Measurements from ENCODE around the gene SETD3. TPM values are rescaled to one million over a fixed set of nuclear protein-coding genes. Genes with fewer than 3 reads are reported as not detected.

SETD3 gene
- total and polyA plus RNA-seq, 10 of the 15 experiments (the other 5 are each of a cell fraction or from before 2014, with no cell fraction given), result 11.3 to 44.2 (median 36.5) TPM

GRCh38 chr14:99465288-99465687, 15.4 kb downstream of the SETD3 start:
- Histone ChIP-seq H2AFZ (ENCODE audit: control insufficient read depth, low read depth, low read length) (no peak overlapping the region), H3K9me3 (replicated peaks; ENCODE audit: control insufficient read depth, insufficient read depth, low read length) (no peaks in the 10 kb centered on the region), H3K4me2 (ENCODE audit: control insufficient read depth, insufficient read depth) (no peak overlapping the region), H3K27me3 (replicated peaks in 1 of 2; ENCODE audit: control insufficient read depth in 2 of 2, insufficient read depth in 2 of 2, low read length in 1 of 2) (no peaks in the 10 kb centered on the region), H3K79me2 (ENCODE audit: control insufficient read depth, insufficient read depth, low read length) (peaks cover 10% of the 10 kb centered on the region), H3K4me3 (no peak overlapping the region), H3K4me1 (ENCODE audit: control insufficient read depth, insufficient read depth, low read length) (no peaks in the 10 kb centered on the region), H3K9ac (ENCODE audit: control insufficient read depth, insufficient read depth, low read length) (no peak overlapping the region), H3K27ac (ENCODE audit: control insufficient read depth, insufficient read depth) (no peak overlapping the region), H4K20me1 (ENCODE audit: control insufficient read depth, insufficient read depth) (0 out of 2 replicates have a peak, but pooled peaks cover 3% of the 10 kb centered on the region), H3K36me3 (ENCODE audit: control insufficient read depth in 2 of 2, insufficient read depth in 2 of 2, low read length in 1 of 2) (peaks cover 21 to 29% of the 10 kb centered on the region in 2 experiments)
- TF ChIP-seq, protein P1, sequence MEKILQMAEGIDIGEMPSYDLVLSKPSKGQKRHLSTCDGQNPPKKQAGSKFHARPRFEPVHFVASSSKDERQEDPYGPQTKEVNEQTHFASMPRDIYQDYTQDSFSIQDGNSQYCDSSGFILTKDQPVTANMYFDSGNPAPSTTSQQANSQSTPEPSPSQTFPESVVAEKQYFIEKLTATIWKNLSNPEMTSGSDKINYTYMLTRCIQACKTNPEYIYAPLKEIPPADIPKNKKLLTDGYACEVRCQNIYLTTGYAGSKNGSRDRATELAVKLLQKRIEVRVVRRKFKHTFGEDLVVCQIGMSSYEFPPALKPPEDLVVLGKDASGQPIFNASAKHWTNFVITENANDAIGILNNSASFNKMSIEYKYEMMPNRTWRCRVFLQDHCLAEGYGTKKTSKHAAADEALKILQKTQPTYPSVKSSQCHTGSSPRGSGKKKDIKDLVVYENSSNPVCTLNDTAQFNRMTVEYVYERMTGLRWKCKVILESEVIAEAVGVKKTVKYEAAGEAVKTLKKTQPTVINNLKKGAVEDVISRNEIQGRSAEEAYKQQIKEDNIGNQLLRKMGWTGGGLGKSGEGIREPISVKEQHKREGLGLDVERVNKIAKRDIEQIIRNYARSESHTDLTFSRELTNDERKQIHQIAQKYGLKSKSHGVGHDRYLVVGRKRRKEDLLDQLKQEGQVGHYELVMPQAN (conservative IDR thresholded peaks at IDR 0.05), result no peak
- TF ChIP-seq MTA2 (IDR thresholded peaks at IDR 0.05; ENCODE audit: low read depth), result no peak
- TF ChIP-seq ESRRA (IDR thresholded peaks at IDR 0.05; ENCODE audit: low read length), result no peak
- TF ChIP-seq MXI1 (IDR thresholded peaks at IDR 0.05; ENCODE audit: low read depth, low read length), result no peak
- no TSS peak for BruUV-seq (replicated peaks)
- WGBS (ENCODE audit: insufficient coverage, insufficient replicate concordance, low lambda C conversion rate, missing lambda C conversion rate), result 91% methylated on average over 9 of the region's 9 CpGs
- in situ Hi-C loops (cut with MboI), result no loop called here
- ChIA-PET POLR2A (no interaction called here), CTCF (no interaction called here), SMC1A (ENCODE audit: uncharacterized antibody, unreplicated experiment) (no interaction called here), RAD21 (ENCODE audit: unreplicated experiment) (no interaction called here)
- ATAC-seq (no peak), DNase-seq (ENCODE audit: low read depth, low spot score) (no peak), FAIRE-seq (no peak)
- intact Hi-C loops (cut with micrococcal nuclease; ENCODE audit: unreplicated experiment), result no loop called here

- ChIA-PET POLR2A (no interaction called here), CTCF (no interaction called here), RAD21 (ENCODE audit: unreplicated experiment) (no interaction called here), SMC1A (ENCODE audit: uncharacterized antibody, unreplicated experiment) (no interaction called here)
- 99% methylated on average over 4 of the region's 4 CpGs for WGBS (ENCODE audit: insufficient coverage, insufficient replicate concordance, low lambda C conversion rate, missing lambda C conversion rate)
- Histone ChIP-seq H3K4me2 (ENCODE audit: control insufficient read depth, insufficient read depth) (no peak overlapping the region), H3K9me3 (replicated peaks; ENCODE audit: control insufficient read depth, insufficient read depth, low read length) (no peaks in the 10 kb centered on the region), H3K4me3 (no peak overlapping the region), H3K79me2 (ENCODE audit: control insufficient read depth, insufficient read depth, low read length) (peaks cover 5% of the 10 kb centered on the region), H3K27ac (ENCODE audit: control insufficient read depth, insufficient read depth) (no peak overlapping the region), H4K20me1 (ENCODE audit: control insufficient read depth, insufficient read depth) (no peaks in the 10 kb centered on the region), H3K27me3 (replicated peaks in 1 of 2; ENCODE audit: control insufficient read depth in 2 of 2, insufficient read depth in 2 of 2, low read length in 1 of 2) (no peaks in the 10 kb centered on the region), H3K36me3 (ENCODE audit: control insufficient read depth in 2 of 2, insufficient read depth in 2 of 2, low read length in 1 of 2) (peaks cover 23 to 29% of the 10 kb centered on the region in 2 experiments), H3K9ac (ENCODE audit: control insufficient read depth, insufficient read depth, low read length) (no peak overlapping the region), H3K4me1 (ENCODE audit: control insufficient read depth, insufficient read depth, low read length) (no peaks in the 10 kb centered on the region), H2AFZ (ENCODE audit: control insufficient read depth, low read depth, low read length) (no peak overlapping the region)
- ATAC-seq (no peak), FAIRE-seq (no peak), DNase-seq (ENCODE audit: low read depth, low spot score) (no peak)
- intact Hi-C loops (cut with micrococcal nuclease; ENCODE audit: unreplicated experiment), result no loop called here
- in situ Hi-C loops (cut with MboI), result no loop called here
- BruUV-seq (replicated peaks), result no TSS peak
- TF ChIP-seq KLF5 (IDR thresholded peaks at IDR 0.05; ENCODE audit: partially characterized antibody), result no peak
- no peak for TF ChIP-seq MXI1 (IDR thresholded peaks at IDR 0.05; ENCODE audit: low read depth, low read length)
- TF ChIP-seq ATF7 (IDR thresholded peaks at IDR 0.05; ENCODE audit: low read depth), result no peak
- no peak for TF ChIP-seq NRF1 (conservative IDR thresholded peaks at IDR 0.05; ENCODE audit: low read depth, low read length)
- TF ChIP-seq, protein P2, sequence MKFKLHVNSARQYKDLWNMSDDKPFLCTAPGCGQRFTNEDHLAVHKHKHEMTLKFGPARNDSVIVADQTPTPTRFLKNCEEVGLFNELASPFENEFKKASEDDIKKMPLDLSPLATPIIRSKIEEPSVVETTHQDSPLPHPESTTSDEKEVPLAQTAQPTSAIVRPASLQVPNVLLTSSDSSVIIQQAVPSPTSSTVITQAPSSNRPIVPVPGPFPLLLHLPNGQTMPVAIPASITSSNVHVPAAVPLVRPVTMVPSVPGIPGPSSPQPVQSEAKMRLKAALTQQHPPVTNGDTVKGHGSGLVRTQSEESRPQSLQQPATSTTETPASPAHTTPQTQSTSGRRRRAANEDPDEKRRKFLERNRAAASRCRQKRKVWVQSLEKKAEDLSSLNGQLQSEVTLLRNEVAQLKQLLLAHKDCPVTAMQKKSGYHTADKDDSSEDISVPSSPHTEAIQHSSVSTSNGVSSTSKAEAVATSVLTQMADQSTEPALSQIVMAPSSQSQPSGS (IDR thresholded peaks at IDR 0.05; ENCODE audit: low read length), result no peak
- no peak for TF ChIP-seq CHD2 (IDR thresholded peaks at IDR 0.05; ENCODE audit: borderline replicate concordance, low read depth, low read length)
- TF ChIP-seq, protein P3, sequence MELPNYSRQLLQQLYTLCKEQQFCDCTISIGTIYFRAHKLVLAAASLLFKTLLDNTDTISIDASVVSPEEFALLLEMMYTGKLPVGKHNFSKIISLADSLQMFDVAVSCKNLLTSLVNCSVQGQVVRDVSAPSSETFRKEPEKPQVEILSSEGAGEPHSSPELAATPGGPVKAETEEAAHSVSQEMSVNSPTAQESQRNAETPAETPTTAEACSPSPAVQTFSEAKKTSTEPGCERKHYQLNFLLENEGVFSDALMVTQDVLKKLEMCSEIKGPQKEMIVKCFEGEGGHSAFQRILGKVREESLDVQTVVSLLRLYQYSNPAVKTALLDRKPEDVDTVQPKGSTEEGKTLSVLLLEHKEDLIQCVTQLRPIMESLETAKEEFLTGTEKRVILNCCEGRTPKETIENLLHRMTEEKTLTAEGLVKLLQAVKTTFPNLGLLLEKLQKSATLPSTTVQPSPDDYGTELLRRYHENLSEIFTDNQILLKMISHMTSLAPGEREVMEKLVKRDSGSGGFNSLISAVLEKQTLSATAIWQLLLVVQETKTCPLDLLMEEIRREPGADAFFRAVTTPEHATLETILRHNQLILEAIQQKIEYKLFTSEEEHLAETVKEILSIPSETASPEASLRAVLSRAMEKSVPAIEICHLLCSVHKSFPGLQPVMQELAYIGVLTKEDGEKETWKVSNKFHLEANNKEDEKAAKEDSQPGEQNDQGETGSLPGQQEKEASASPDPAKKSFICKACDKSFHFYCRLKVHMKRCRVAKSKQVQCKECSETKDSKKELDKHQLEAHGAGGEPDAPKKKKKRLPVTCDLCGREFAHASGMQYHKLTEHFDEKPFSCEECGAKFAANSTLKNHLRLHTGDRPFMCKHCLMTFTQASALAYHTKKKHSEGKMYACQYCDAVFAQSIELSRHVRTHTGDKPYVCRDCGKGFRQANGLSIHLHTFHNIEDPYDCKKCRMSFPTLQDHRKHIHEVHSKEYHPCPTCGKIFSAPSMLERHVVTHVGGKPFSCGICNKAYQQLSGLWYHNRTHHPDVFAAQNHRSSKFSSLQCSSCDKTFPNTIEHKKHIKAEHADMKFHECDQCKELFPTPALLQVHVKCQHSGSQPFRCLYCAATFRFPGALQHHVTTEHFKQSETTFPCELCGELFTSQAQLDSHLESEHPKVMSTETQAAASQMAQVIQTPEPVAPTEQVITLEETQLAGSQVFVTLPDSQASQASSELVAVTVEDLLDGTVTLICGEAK (IDR thresholded peaks at IDR 0.05; ENCODE audit: borderline replicate concordance), result no peak
- no peak for TF ChIP-seq CHD4 (IDR thresholded peaks at IDR 0.05)
These were observed 16.7 kb downstream of the SETD3 start for GRCh38 chr14:99463974-99464373.

Data from GM12878 (cell line).